ENCODE results near the gene DOCK6.

Gene DOCK6

GRCh38 chr19:11247391-11247790, 14.9 kb downstream of the DOCK6 start:
- DNase-seq (ENCODE audit: low read depth), result no peak

DNA sequence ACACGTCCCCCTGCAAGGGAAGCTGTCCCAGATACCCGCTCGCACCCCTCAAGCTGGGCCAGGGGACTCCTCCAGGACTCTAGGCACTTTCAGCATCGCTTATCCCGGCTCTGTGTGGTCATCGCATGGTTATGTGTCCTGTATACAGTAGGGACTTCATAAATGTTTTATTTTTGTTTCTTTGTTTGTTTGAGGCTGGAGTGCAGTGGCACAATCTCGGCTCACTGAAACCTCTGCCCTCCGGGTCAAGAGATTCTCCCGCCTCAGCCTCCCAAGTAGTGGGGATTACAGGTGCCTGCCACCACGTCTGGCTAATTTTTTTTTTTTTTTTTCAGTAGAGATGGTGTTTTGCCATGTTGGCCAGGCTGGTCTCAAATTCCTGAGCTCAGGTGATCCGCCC, 15.4 kb downstream of the DOCK6 start:
- no peak for DNase-seq (ENCODE audit: low read depth)

DNA sequence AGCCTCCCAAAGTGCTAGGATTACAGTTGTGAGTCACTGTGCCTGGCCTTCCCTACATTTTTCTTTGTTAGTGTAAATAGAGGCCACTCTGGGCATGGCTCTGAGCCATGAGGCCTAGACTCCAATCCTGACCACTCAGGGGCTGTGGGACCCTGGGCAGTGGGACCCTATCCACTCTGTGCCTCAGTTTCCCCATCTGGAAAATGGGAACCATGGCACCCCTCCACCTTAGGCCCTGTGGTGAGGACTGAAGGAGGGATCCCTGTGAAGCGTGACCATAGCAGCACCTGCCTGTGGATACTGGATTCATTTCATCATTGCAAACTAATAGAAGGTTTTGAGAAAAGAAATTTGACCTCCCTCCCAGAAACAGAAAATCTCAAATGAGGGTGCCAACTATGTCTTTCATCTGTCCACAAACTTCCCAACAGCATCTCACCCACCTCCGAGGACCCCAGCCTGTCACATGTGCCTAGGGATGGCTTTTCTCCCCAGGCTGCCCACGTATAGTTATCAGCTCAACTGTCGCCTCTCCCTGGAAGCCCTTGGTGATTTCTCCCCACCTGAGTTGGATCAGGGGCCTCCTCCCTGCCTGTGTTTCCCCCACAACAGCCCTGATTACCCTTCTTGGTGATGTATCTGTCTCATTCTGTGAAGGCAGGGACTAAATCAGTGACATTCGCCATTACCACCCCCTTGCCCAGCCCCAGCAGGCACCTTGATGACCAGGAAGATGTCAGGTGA, 17.3 kb downstream of the DOCK6 start:
- DNase-seq (ENCODE audit: low read depth), result no peak

GRCh38 chr19:11243798-11244169, 18.5 kb downstream of the DOCK6 start:
- no peak for DNase-seq (ENCODE audit: low read depth)

- DNase-seq (ENCODE audit: low read depth), result peak; percentile 57
Observed at GRCh38 chr19:11242864-11243797, 19.2 kb downstream of the DOCK6 start.

DNA sequence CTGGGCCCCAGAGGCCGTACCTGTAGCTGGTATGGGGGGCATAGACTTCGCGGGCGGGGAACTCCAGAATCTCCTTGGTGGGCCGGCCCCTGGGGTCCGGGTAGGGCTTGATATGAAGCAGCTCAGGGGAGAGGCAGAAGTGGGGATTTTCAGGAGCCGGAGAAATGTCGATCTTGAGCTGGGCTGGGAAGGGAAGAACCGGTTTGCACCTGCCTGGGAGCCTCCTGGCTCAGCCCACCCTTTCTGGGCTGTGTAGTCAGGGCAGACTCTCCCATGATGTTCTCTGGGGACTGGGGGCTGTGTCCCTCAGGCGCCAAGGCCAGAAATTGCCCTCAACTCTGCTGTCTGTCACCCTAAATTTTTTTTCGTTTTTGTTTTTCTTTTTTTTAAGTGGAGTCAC, 20.3 kb downstream of the DOCK6 start:
- DNase-seq (ENCODE audit: low read depth), result no peak

DNA sequence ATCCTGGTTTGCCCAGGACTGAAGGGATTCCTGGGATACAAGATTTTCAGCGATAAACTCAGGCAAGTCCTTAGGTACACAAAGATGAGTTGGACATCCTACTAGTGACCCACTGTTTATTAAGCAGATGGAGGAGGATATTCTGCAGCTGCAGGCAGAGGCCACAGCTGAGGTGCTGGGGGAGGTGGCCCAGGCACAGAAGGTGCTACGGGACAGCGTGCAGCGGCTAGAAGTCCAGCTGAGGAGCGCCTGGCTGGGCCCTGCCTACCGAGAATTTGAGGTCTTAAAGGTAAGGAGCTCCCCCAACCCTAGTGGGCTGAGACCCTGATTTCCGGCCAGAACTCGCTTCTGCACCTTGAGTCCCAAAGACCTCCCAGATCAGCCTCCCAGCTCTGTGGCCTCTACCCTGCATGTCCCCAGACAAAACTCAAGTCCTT, 22.3 kb downstream of the DOCK6 start:
- DNase-seq (ENCODE audit: low read depth), result no peak

DNA sequence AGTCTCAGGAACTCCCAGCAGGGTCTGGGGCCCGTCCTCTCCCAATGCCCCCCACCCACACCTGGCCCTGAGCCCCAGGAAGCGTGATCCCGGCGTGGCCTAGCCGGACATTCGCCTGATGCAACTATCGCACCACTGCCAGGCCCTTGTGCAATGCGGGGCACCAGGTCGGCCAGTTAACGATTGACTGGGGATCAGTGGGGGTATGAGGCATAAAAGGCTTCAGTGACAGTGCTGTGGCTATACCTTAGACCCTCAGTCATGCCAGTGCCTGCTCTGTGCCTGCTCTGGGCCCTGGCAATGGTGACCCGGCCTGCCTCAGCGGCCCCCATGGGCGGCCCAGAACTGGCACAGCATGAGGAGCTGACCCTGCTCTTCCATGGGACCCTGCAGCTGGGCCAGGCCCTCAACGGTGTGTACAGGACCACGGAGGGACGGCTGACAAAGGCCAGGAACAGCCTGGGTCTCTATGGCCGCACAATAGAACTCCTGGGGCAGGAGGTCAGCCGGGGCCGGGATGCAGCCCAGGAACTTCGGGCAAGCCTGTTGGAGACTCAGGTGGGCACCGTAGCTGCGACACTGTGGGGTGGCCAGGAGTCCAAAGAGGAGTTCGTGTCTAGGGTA, 22.8 kb downstream of the DOCK6 start, which contains the start of gene ANGPTL8:
Gene ANGPTL8 (plus strand): TSS at position 243 of the 624 bp plus-strand sequence. CDS start 19 bp downstream, at position 262.
- no peak for DNase-seq (ENCODE audit: low read depth)

GRCh38 chr19:11238781-11239376, 23.4 kb downstream of the DOCK6 start:
- no peak for DNase-seq (ENCODE audit: low read depth)

GRCh38 chr19:11238041-11238440, 24.3 kb downstream of the DOCK6 start:
- no peak for DNase-seq (ENCODE audit: low read depth)

DNA sequence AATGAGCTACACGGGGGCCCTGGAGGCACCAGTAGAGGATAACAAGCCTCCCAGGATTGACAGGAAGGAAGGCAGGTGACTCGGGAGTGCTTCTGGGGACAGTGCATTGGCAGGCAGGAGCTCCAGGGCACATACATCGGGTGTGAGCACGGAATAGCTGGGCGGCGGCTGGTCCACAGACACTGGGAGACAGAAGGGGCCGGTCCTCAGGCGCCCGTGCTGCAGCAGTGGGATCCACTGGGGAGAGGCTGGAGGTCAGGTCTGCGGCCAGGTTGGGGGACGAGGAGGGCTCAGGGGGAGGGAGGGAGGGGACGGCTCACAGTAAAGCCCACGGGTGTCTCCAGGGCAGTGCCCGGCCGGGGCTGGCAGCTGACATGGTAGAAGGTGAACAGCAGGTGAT, 25.0 kb downstream of the DOCK6 start:
- no peak for DNase-seq (ENCODE audit: low read depth)

- DNase-seq (ENCODE audit: low read depth), result no peak
Observed at GRCh38 chr19:11236324-11237301, 25.7 kb downstream of the DOCK6 start.

DNA sequence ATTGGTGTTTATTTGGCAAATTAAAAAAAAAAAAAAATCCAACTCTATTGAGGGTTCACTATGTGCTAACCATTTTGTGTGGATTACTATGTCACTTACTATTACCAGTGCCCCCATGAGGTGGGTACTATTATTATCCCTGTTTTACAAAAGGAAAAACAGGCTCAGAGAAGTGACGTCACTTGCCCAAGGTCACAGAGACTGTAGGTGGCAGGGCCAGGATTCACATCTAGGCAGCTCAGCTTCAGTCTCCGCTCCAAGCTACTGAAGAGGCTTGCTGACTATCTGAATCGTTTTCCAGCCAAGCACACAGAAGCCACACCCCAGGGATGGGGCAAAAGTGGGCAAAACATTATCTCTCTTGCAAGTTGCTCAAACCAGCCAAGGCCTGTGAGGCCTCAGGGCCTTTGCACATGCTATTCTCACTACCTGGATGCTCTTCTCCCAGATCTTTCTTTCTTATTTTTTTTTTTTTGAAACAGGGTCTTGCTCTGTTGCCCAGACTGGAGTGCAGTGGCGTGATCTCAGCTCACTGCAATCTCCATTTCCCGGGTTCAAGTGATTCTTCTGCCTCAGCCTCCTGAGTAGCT, 27.7 kb downstream of the DOCK6 start:
- no peak for DNase-seq (ENCODE audit: low read depth)

- DNase-seq (ENCODE audit: low read depth), result no peak
Observed at GRCh38 chr19:11233073-11233472, 29.3 kb downstream of the DOCK6 start.

- DNase-seq (ENCODE audit: low read depth), result no peak
Observed at GRCh38 chr19:11232555-11232954, 29.8 kb downstream of the DOCK6 start.

- DNase-seq (ENCODE audit: low read depth), result no peak
Observed at GRCh38 chr19:11230621-11231386, 31.5 kb downstream of the DOCK6 start.

- no peak for DNase-seq (ENCODE audit: low read depth)
Observed at GRCh38 chr19:11227195-11227886, 35.0 kb downstream of the DOCK6 start.

GRCh38 chr19:11226716-11227166, 35.6 kb downstream of the DOCK6 start:
- no peak for DNase-seq (ENCODE audit: low read depth)

- no peak for DNase-seq (ENCODE audit: low read depth)
Observed at GRCh38 chr19:11225815-11226214, 36.5 kb downstream of the DOCK6 start.
